ENCODE measurements around the gene NARF. TPM values are rescaled to one million over a fixed set of nuclear protein-coding genes. Genes with fewer than 3 reads are reported as not detected.
"Not testable (repeated sequence)": the region's sequence is repeated elsewhere in the genome, so short reads cannot be mapped to it uniquely, and the experiment has no call there.

NARF gene
- total RNA-seq, 1 donor from 2014 or later: 65.7 TPM

DNA sequence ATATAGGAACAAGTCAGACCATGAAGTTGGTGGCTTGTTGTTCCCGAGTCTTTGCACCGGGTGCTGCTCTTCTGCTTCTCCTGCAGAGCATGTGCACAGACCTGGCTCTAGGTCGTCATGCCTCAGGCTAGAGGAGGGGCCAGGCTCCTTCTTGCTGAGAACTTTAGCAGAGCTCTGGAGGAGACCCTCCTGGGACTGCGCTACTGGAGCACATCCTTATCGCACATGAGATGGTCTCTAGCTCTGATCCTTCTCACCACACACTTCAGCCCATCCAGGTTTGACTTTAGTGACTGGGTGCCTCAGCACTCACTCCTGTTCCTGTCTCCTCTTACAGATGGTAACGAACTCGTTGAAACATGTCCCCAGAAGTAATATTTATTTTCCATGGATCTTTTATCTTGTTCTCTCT is 75.9 kb downstream of the NARF start:
- H3K9me3 Mint-ChIP-seq (ENCODE audit: unreplicated experiment): no peaks in the 10 kb centered on the region
- TF ChIP-seq, protein P1, sequence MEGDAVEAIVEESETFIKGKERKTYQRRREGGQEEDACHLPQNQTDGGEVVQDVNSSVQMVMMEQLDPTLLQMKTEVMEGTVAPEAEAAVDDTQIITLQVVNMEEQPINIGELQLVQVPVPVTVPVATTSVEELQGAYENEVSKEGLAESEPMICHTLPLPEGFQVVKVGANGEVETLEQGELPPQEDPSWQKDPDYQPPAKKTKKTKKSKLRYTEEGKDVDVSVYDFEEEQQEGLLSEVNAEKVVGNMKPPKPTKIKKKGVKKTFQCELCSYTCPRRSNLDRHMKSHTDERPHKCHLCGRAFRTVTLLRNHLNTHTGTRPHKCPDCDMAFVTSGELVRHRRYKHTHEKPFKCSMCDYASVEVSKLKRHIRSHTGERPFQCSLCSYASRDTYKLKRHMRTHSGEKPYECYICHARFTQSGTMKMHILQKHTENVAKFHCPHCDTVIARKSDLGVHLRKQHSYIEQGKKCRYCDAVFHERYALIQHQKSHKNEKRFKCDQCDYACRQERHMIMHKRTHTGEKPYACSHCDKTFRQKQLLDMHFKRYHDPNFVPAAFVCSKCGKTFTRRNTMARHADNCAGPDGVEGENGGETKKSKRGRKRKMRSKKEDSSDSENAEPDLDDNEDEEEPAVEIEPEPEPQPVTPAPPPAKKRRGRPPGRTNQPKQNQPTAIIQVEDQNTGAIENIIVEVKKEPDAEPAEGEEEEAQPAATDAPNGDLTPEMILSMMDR (IDR thresholded peaks at IDR 0.05): no peak
- no peaks in the 10 kb centered on the region for H3K27me3 Mint-ChIP-seq (ENCODE audit: unreplicated experiment)
- H3K36me3 Mint-ChIP-seq (ENCODE audit: unreplicated experiment): no peaks in the 10 kb centered on the region
- H3K4me3 Mint-ChIP-seq (ENCODE audit: unreplicated experiment): peak overlapping the region; percentile 11
- peaks cover 79% of the 10 kb centered on the region for H3K4me1 Mint-ChIP-seq (ENCODE audit: unreplicated experiment)
- H3K27ac Mint-ChIP-seq (ENCODE audit: unreplicated experiment): peak overlapping the region; percentile 99
- DNase-seq (ENCODE audit: extremely low spot score, unreplicated experiment): no peak

DNA sequence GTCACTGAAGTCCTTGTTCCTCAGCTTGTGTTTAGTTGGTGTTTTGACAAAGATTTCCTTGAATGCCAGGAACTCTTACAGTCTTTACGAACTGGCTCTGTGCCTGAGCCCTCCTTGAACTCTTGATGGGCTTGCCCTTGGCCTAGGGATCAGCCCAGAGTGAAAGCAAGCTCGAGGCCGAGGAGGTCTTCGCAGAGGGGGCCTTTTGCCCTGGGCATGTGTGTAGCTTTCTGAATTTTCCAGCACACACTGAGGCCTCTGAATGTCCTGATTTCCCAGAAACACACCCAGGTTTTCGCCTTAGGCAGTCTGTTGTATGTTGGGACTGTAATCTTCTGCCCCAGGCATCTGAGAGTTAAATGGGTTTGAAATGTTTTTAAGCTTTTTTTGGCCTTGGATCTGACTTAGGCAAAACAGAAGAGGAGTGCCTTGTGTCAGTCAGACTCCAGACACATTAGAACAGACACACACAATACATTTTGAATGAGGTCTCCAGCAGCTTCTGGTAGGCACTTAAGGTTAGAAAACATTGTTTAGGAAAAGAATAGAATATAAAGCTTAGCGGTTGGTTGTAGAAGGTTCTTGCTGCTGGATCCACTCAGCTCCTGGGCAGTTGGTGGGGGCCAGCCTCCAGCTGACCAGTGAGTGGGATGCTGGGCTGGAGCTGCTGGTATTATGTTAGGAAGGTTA is 78.1 kb downstream of the NARF start:
- TF ChIP-seq, protein P1 (IDR thresholded peaks at IDR 0.05): no peak
- DNase-seq (ENCODE audit: extremely low spot score, unreplicated experiment): no peak
- peaks cover 69% of the 10 kb centered on the region for H3K4me1 Mint-ChIP-seq (ENCODE audit: unreplicated experiment)
- H3K27me3 Mint-ChIP-seq (ENCODE audit: unreplicated experiment): no peaks in the 10 kb centered on the region
- H3K27ac Mint-ChIP-seq (ENCODE audit: unreplicated experiment): peak overlapping the region; percentile 99
- peak overlapping the region; percentile 59 for H3K4me3 Mint-ChIP-seq (ENCODE audit: unreplicated experiment)
- H3K9me3 Mint-ChIP-seq (ENCODE audit: unreplicated experiment): no peaks in the 10 kb centered on the region
- H3K36me3 Mint-ChIP-seq (ENCODE audit: unreplicated experiment): no peaks in the 10 kb centered on the region

DNA sequence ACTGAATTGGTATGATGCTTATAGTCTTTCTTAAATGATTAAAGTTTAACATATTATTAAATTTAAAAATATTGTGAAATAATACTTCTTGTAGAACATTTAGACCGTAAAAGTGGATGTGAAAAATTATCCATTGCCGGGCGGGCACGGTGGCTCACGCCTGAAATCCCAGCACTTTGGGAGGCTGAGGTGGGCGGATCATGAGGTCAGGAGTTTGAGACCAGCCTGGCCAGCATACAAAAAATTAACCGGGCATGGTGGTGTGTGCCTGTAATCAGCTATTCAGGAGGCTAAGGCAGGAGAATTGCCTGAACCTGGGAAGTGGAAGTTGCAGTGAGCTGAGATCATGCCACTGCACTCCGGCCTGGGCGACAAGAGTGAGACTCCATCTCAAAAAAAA is 78.7 kb downstream of the NARF start:
- H3K9me3 Mint-ChIP-seq (ENCODE audit: unreplicated experiment); DNase-seq (ENCODE audit: extremely low spot score, unreplicated experiment); H3K27me3 Mint-ChIP-seq (ENCODE audit: unreplicated experiment); H3K4me3 Mint-ChIP-seq (ENCODE audit: unreplicated experiment); H3K36me3 Mint-ChIP-seq (ENCODE audit: unreplicated experiment): not testable (repeated sequence)
- peaks cover 68% of the 10 kb centered on the region for H3K4me1 Mint-ChIP-seq (ENCODE audit: unreplicated experiment)
- H3K27ac Mint-ChIP-seq (ENCODE audit: unreplicated experiment): peak overlapping the region; percentile 99

DNA sequence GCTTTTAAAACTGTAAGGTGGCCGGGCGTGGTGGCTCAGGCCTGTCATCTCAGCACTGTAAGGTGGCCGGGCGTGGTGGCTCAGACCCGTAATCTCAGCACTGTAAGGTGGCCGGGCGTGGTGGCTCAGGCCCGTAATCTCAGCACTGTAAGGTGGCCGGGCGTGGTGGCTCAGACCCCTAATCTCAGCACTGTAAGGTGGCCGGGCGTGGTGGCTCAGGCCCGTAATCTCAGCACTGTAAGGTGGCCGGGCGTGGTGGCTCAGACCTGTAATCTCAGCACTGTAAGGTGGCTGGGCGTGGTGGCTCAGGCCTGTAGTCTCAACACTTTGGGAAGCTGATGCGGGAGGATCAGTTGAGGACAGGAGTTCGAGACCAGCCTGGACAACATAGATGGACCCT is 80.5 kb downstream of the NARF start:
- DNase-seq (ENCODE audit: extremely low spot score, unreplicated experiment): not testable (repeated sequence)
- H3K4me1 Mint-ChIP-seq (ENCODE audit: unreplicated experiment): peaks cover 67% of the 10 kb centered on the region
- peak overlapping the region; percentile 99 for H3K27ac Mint-ChIP-seq (ENCODE audit: unreplicated experiment)

More for the DNA sequence above, 80.5 kb downstream of the NARF start:
- H3K36me3 Mint-ChIP-seq (ENCODE audit: unreplicated experiment); H3K4me3 Mint-ChIP-seq (ENCODE audit: unreplicated experiment); H3K27me3 Mint-ChIP-seq (ENCODE audit: unreplicated experiment); H3K9me3 Mint-ChIP-seq (ENCODE audit: unreplicated experiment): not testable (repeated sequence)

Other genes with a start within 250 kb of the NARF start
- 50.8 and 57.9 TPM in 2 replicates for gene CCDC57, start 245.9 kb upstream of the NARF start, total RNA-seq
- 12.9 and 18.1 TPM in 2 replicates for gene SLC16A3, start 229.7 kb upstream of the NARF start, total RNA-seq
- 118 and 124 TPM in 2 replicates for gene CSNK1D, start 185.0 kb upstream of the NARF start, total RNA-seq
- gene CD7, start 141.1 kb upstream of the NARF start, total RNA-seq: 1.0 TPM in 2 replicates
- gene SECTM1, start 125.0 kb upstream of the NARF start, total RNA-seq: 24.1 and 28.6 TPM in 2 replicates
- not detected in 2 replicates for gene TEX19, start 99.5 kb upstream of the NARF start, total RNA-seq
- gene UTS2R, start 87.0 kb upstream of the NARF start, total RNA-seq: not detected in 2 replicates
- 21.9 and 26.5 TPM in 2 replicates for gene HEXD, start 40.4 kb upstream of the NARF start, total RNA-seq
- gene OGFOD3, start 40.2 kb upstream of the NARF start, total RNA-seq: 30.7 and 32.8 TPM in 2 replicates
- 69.8 and 78.7 TPM in 2 replicates for gene CYBC1, start 8.0 kb upstream of the NARF start, total RNA-seq
- 59.9 and 65.1 TPM in 2 replicates for gene FOXK2, start 61.0 kb downstream of the NARF start, total RNA-seq
- 75.6 and 78.5 TPM in 2 replicates for gene WDR45B, start 189.7 kb downstream of the NARF start, total RNA-seq
- 13.4 and 14.7 TPM in 2 replicates for gene RAB40B, start 240.0 kb downstream of the NARF start, total RNA-seq

Data from osteocyte (in vitro differentiated cells).